ENCODE results near the gene HOMER2. TPM values are rescaled to one million over a fixed set of nuclear protein-coding genes. Genes with fewer than 3 reads are reported as not detected.

Gene HOMER2
- total and polyA plus RNA-seq, 9 of the 15 experiments (the other 6 are each of a cell fraction or from before 2014, with no cell fraction given) = 0.13 to 0.47 (median 0.29) TPM; not detected in 1

GRCh38 chr15:82849556-82850512 lies 102.7 kb downstream of the HOMER2 start (continued):
- TF ChIP-seq, protein P1, sequence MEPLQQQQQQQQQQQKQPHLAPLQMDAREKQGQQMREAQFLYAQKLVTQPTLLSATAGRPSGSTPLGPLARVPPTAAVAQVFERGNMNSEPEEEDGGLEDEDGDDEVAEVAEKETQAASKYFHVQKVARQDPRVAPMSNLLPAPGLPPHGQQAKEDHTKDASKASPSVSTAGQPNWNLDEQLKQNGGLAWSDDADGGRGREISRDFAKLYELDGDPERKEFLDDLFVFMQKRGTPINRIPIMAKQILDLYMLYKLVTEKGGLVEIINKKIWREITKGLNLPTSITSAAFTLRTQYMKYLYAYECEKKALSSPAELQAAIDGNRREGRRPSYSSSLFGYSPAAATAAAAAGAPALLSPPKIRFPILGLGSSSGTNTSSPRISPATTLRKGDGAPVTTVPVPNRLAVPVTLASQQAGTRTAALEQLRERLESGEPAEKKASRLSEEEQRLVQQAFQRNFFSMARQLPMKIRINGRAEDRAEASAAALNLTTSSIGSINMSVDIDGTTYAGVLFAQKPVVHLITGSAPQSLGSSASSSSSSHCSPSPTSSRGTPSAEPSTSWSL (CRISPR knock-in tag; IDR thresholded peaks at IDR 0.05; ENCODE audit: borderline replicate concordance) = no peak
- TF ChIP-seq PYGO2 (tag; IDR thresholded peaks at IDR 0.05) (no peak), ETV6 (IDR thresholded peaks at IDR 0.05; ENCODE audit: borderline replicate concordance in 1 of 2, low read depth in 2 of 2, low read length in 1 of 2) (peak in 1 of 2 experiments; percentile 57; a peak in 1 of 4 replicates), ETV6 (CRISPR knock-in tag; IDR thresholded peaks at IDR 0.05; ENCODE audit: borderline replicate concordance) (no peak), RHOXF2B (CRISPR knock-in tag; conservative IDR thresholded peaks at IDR 0.05) (0 out of 2 replicates have a peak, but pooled peaks have one; percentile 4), ZFP30 (CRISPR knock-in tag; IDR thresholded peaks at IDR 0.05; ENCODE audit: borderline replicate concordance) (no peak), POU5F1 (IDR thresholded peaks at IDR 0.05; ENCODE audit: borderline replicate concordance, low read depth, low read length, partially characterized antibody) (no peak), TCFL5 (CRISPR knock-in tag; conservative IDR thresholded peaks at IDR 0.05) (no peak), SNRNP70 (optimal IDR thresholded peaks at IDR 0.05; ENCODE audit: low read depth, low read length) (no peak)
- TF ChIP-seq, protein P2, sequence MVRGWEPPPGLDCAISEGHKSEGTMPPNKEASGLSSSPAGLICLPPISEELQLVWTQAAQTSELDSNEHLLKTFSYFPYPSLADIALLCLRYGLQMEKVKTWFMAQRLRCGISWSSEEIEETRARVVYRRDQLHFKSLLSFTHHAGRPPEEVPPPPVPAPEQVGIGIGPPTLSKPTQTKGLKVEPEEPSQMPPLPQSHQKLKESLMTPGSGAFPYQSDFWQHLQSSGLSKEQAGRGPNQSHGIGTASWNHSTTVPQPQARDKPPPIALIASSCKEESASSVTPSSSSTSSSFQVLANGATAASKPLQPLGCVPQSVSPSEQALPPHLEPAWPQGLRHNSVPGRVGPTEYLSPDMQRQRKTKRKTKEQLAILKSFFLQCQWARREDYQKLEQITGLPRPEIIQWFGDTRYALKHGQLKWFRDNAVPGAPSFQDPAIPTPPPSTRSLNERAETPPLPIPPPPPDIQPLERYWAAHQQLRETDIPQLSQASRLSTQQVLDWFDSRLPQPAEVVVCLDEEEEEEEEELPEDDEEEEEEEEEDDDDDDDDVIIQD (CRISPR knock-in tag; IDR thresholded peaks at IDR 0.05) = no peak
- TF ChIP-seq, protein P3, sequence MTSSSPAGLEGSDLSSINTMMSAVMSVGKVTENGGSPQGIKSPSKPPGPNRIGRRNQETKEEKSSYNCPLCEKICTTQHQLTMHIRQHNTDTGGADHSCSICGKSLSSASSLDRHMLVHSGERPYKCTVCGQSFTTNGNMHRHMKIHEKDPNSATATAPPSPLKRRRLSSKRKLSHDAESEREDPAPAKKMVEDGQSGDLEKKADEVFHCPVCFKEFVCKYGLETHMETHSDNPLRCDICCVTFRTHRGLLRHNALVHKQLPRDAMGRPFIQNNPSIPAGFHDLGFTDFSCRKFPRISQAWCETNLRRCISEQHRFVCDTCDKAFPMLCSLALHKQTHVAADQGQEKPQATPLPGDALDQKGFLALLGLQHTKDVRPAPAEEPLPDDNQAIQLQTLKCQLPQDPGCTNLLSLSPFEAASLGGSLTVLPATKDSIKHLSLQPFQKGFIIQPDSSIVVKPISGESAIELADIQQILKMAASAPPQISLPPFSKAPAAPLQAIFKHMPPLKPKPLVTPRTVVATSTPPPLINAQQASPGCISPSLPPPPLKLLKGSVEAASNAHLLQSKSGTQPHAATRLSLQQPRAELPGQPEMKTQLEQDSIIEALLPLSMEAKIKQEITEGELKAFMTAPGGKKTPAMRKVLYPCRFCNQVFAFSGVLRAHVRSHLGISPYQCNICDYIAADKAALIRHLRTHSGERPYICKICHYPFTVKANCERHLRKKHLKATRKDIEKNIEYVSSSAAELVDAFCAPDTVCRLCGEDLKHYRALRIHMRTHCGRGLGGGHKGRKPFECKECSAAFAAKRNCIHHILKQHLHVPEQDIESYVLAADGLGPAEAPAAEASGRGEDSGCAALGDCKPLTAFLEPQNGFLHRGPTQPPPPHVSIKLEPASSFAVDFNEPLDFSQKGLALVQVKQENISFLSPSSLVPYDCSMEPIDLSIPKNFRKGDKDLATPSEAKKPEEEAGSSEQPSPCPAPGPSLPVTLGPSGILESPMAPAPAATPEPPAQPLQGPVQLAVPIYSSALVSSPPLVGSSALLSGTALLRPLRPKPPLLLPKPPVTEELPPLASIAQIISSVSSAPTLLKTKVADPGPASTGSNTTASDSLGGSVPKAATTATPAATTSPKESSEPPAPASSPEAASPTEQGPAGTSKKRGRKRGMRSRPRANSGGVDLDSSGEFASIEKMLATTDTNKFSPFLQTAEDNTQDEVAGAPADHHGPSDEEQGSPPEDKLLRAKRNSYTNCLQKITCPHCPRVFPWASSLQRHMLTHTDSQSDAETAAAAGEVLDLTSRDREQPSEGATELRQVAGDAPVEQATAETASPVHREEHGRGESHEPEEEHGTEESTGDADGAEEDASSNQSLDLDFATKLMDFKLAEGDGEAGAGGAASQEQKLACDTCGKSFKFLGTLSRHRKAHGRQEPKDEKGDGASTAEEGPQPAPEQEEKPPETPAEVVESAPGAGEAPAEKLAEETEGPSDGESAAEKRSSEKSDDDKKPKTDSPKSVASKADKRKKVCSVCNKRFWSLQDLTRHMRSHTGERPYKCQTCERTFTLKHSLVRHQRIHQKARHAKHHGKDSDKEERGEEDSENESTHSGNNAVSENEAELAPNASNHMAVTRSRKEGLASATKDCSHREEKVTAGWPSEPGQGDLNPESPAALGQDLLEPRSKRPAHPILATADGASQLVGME (CRISPR knock-in tag; IDR thresholded peaks at IDR 0.05) = no peak
- TF ChIP-seq, protein P4, sequence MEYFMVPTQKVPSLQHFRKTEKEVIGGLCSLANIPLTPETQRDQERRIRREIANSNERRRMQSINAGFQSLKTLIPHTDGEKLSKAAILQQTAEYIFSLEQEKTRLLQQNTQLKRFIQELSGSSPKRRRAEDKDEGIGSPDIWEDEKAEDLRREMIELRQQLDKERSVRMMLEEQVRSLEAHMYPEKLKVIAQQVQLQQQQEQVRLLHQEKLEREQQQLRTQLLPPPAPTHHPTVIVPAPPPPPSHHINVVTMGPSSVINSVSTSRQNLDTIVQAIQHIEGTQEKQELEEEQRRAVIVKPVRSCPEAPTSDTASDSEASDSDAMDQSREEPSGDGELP (CRISPR knock-in tag; IDR thresholded peaks at IDR 0.05; ENCODE audit: borderline replicate concordance) = peak; percentile 89

Data from K562 (cell line).